Measurements from ENCODE around the gene XNDC1N.

DNA sequence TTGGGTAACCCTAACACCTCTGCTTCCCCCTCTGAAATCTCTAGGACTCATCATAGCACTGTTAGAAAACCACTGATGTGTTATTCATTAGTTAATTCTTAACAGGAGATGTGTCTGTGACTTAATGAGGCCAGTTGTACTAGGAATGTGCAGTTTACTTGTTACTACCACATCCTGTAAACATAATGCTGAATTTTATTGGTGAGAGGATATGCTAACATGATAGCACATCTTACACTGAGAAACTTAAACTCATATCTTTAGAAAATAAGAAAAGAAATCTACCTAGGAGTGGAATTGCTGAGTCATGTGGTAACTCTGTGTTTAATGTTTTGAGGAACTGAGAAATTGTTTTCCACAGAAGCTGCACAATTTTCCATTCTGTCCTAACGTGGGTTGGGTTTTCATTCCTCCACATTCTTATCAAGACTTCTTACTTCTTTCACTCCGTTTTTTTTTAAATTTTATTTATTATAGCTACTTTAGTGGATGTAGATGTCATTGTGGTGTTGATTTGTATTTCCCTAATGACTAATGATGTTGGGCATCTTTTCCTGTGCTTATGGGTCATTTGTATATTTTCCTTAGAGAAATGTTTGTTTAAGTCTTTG is 34.1 kb upstream of the XNDC1N start:
- TF ChIP-seq CTCF (IDR thresholded peaks at IDR 0.05 in 8 of 11, conservative IDR thresholded peaks at IDR 0.05 in 3 of 11) (no peak), POLR2A (IDR thresholded peaks at IDR 0.05) (no peak)

All from spleen (tissue), 7 donors.